NAMALWA (cell line): ENCODE measurements around the gene SMAD5.
A peak's percentile ranks its signal among the peaks of the same experiment; 100 is the strongest.

ENCODE experiments used
- DNase-seq: peaks from one replicate; pipeline ENCODE4 v3.0.0-alpha.2; 2015; ENCODE audit warnings: low spot score

Gene SMAD5

DNA sequence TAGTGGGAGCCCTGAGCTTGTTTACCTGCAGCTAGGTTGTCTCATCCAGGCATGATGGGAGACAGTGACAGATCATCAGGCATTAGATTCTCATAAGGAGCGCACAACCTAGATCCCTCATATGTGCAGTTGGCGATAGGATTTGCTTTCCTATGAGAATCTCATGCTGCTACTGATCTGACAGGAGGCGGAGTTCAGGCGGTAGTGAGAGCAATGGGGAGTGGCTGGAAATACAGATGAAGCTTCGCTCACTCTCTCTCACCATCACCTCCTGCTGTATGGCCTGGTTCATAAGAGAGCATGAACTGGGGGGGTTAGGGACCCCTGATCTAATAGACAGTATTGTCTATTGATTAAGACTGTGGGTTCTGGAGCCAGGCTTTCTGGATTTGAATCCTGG is 24.9 kb downstream of the SMAD5 start:
- no peak for DNase-seq

DNA sequence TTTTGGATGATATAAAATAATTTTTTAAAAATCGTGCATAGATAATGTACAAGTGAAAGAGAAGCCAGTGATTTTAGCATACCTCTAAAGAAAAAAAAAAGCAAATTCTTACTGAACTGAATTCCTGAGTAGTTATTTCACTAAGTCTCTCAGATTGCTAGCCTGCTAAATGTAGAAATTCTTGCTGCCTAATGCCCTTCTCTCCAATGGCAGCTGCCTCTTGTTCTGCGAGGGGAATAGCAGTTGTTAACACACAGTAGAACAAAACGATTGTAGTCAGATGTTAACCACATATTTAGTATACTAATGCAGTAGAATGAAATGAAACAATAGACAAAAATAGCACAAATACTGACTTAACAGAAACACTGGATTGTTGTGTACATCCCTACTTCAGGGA is 26.8 kb downstream of the SMAD5 start:
- DNase-seq = no peak

DNA sequence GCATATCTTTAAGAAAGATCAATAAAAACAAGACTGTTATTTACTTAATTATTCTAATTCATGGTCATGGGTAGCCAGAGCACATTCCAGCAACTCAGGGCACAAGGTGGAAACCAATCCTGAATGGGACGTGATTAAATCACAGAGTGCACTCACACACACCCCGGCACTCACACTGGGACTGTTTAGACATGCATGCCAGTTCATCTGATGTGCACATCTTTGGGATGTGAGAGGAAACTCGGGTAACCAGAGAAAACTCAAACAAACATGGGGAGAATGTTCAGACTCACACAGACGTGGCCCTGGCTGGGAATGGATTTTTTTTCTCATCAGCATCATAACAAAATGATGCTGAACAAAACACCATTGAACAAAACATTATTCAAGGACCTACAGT is 29.4 kb downstream of the SMAD5 start:
- DNase-seq = no peak

GRCh38 chr5:136164226-136164625 is 31.6 kb downstream of the SMAD5 start:
- peak; percentile 16 for DNase-seq

GRCh38 chr5:136166909-136167308 is 34.3 kb downstream of the SMAD5 start:
- DNase-seq = peak; percentile 56

- no peak for DNase-seq
These were observed 36.6 kb downstream of the SMAD5 start for GRCh38 chr5:136169218-136169617.

DNA sequence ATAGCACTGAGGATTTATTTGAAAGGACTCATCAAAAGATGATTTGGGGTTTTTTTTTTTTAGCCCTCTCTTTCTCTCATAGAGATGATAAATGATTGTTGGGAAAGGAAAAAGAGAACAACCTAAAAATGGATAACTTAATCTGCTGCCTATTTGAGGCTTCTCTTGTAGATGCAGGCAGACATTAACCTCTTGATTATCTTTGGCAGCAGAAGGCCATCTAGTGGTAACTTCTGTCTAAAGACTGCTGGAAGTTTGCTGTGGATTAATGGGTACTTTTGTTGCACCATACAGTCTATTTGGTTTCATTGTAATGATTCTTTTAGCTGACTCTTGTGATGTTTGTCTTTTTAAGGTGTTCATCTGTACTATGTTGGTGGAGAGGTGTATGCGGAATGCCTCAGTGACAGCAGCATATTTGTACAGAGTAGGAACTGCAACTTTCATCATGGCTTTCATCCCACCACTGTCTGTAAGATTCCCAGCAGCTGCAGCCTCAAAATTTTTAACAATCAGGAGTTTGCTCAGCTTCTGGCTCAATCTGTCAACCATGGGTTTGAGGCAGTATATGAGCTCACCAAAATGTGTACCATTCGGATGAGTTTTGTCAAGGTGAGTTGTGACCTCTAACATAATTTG is 41.5 kb downstream of the SMAD5 start:
- peak; percentile 60 for DNase-seq

GRCh38 chr5:136182618-136183017 is 50.0 kb downstream of the SMAD5 start:
- DNase-seq = no peak

DNA sequence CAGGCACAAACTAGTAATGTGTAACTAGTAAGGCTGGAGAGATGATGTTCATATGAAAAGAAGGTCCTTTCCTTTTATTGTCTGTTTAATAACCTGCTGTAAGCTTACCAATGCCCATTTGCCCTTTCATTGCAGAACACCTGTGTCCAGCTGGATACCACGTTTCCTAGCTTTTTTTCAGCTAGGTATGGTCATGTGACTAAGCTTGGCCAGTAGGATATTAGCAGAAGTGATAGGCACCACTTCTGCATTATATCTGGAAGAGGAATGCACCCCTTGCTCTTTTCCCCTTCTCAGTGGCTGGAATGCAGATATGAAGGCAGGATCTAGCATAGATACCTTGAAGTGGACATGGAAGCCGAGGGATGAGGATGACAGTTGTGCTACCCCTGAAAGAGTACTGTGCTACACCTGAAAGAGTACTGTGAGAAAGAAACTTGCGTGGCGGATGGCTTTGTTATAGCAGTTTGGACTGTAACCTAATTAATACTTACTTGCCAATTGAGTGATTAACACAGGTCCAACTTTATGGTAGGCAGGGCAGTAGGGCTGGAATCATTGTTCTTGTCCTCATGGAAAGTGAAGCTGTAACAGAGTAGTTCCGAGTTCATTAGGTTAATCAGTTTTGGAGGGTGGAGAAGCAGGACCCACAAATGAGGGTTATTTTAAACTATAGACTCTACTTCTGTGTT is 53.5 kb downstream of the SMAD5 start:
- DNase-seq = no peak

DNA sequence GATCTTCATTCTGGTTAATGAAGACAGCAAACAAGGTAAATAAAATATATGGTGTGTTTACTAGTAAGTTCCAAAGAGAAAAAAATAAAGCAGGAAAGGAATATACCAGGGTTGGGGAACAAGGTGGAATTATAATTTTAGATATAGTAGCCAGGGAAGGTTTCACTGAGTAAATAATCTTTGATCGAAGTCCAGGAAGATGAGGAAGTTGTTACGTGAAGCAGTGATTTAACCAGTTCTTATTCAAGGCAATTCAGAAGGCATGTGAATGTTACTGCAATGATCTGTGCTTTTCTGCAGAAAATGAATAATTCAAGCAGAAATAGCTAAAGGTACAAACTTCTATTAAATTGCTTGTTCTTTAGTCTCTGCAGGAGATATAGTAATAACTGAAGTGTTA is 54.2 kb downstream of the SMAD5 start:
- DNase-seq = no peak

- DNase-seq = no peak
These were observed 56.2 kb downstream of the SMAD5 start for GRCh38 chr5:136188859-136189258.

DNA sequence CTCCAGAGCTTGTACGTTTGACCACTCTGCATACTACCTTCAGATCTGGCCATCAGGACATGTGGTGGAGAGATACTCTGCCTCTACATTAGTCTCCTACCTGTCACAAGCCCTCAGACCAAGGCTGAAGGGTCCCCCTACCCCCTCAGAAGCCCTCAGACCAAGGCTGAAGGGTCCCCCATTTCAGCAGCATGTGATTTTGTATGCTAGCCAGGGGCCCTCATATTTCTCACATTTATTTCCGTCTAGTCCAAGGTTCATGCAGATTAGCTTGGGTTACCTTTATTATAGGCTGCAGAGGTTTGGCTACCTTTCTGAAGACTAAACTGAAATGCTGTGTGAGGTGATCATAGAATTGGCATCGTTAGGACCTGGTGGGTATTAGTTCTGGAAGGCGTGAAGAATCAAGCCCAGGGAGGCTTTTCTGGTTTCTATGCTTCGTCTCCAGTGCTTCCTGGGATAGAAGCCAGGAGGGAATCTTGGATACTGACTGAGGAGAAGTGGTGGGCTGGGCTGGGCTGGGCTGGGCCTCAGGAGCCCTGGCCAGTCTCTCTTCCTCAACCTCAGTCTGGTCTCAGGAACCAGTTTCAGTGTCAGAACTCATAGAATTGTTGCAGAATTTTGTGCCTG is 57.6 kb downstream of the SMAD5 start:
- no peak for DNase-seq

DNA sequence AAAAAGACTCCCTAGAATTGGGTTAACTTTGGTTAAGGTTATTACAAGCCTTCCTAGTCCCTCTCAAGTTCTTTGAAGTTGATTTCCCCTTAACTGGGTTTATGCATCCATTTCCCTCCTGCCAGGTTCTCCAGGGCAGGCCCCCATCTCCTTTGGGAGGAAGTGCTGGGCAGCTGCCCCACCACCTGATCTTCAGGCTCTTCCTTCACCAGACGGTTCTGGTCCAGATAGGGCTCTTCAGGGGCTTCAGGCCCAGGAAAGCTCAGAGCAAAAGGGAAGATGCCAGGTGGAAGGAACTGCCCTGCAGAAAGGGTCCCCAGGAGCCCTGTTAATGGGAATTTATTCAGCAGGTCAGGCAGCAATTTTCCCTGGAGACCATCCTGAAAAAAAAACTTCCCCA is 58.3 kb downstream of the SMAD5 start:
- no peak for DNase-seq

DNA sequence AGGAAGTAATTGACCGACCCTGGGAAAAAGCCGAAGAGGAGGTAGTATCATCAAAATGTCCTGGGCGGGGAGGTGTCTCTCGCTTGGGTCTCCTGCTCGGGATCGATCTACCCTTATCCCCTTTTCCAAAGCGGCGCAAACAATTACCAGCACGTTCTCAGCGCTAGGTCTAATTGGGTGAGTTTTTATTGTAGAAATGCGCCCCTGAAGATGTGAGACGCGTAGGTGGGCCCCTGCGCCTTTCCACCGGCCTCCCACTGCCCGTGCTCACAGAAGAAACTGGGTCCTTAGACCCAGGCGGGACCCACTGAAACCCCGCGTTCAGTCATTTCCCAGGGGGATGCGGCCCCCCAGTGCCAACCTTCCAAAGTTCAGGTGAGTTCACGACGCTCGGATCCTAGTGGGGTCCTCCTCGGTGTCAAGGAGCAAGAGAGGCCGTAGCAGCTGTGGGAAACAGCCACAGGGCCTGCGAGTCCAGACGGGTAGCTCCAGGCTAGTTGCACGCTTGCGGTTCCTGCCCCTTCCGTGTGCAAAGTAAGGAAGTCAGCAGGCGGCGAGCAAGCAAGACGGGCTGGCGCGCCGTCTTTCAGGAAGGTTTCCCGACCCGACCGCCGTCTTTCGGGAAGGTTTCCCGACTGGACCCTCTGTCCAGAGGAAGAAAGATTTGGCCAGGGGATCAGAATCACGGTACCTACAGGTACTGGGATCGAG is 58.8 kb downstream of the SMAD5 start:
- no peak for DNase-seq

DNA sequence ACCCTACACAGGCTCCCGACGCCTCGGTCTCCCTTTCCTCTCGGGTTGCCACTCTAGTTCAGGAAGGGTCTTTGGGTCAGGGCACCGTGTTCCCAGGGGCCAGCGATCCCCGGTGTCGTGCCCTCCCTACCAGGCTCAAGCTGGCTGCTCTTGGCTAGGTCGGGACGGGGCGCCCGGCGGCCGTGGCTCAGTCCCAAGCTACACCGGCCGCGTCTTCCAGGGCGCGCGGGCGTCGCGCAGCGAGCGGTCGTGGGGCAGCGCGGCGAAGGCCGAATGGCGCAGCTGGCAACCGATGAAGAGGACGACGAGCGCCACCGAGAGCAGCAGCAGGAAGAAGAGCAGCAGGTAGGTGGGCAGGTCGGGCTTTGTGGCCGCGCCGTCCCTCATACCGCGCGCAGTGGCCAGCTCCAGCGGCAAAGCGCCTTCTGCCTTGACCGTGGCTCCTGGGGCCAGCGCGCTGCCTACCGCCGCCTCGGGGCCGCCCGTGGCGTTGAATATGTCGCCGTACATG is 59.4 kb downstream of the SMAD5 start:
- DNase-seq = no peak

- no peak for DNase-seq
These were observed 60.1 kb downstream of the SMAD5 start, which contains the start of gene SMIM32 for GRCh38 chr5:136192526-136193321. TSS of gene SMIM32 (minus strand) at chr5:136193162. CDS start at chr5:136192524, 638 bp downstream.

DNA sequence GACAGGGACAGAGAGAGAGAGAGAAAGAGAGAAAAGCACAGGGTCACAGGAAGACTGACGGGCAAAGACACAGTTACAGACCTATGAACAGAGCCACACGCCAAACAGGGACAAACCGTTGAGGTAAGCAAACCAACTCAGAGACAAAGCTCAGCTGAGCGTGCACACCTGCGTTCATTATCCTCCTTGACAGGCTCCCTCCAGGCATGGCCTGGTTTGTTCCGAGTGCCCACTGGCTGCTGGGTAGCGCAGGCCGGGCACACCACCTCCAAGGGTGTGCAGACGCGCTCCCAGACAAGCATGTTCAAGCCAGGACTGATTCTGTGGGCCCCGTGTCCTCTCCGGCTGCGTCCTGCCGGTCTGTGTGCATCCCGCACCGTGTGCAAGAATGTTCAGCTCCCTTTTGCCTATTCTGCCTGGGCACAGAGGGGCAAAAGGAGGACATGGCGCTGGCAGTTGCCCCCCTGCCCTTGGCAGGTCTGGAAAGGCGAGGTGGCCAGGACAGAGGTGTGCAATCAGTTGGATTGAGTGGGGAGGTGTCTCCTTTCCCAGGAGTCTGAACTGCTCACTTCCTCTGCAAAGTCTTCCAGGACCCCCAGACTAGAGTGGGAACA is 60.8 kb downstream of the SMAD5 start:
- no peak for DNase-seq

- no peak for DNase-seq
These were observed 61.9 kb downstream of the SMAD5 start for GRCh38 chr5:136194576-136194975.

GRCh38 chr5:136195971-136196820 is 63.6 kb downstream of the SMAD5 start:
- no peak for DNase-seq

DNA sequence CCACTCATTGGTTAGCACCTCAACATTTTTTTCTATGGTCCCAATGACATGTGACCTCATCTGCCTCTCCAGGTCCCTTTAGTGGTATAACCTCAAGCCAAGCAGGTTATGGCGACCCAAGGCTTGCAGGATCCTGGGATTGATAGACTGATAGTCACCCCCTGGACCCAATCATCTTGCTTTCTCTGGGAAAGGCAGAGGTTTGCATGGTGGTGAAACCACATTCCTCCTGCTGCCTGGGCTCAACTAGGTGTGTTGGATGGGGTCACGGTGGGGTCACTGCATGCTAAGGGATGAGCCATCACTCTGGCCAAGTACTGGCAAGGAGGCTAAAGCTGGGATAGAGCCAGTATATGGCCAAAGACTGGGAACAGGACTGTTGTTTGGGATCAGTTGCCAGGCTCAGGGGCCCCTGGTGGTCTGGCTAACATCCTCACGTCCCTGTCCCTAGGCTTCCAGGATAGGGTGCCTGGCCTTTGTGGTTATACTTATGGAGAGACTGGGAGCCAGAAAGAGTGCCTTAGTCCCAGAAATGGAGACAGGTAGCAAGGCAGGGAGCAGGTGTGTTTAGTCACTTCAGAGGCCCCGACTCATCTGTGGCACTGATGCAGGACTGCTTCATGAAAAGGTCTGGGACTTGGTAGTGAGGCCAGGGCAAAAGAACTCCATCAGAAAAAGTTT is 65.0 kb downstream of the SMAD5 start:
- no peak for DNase-seq
